Measurements from ENCODE around the gene ACP2.

DNA sequence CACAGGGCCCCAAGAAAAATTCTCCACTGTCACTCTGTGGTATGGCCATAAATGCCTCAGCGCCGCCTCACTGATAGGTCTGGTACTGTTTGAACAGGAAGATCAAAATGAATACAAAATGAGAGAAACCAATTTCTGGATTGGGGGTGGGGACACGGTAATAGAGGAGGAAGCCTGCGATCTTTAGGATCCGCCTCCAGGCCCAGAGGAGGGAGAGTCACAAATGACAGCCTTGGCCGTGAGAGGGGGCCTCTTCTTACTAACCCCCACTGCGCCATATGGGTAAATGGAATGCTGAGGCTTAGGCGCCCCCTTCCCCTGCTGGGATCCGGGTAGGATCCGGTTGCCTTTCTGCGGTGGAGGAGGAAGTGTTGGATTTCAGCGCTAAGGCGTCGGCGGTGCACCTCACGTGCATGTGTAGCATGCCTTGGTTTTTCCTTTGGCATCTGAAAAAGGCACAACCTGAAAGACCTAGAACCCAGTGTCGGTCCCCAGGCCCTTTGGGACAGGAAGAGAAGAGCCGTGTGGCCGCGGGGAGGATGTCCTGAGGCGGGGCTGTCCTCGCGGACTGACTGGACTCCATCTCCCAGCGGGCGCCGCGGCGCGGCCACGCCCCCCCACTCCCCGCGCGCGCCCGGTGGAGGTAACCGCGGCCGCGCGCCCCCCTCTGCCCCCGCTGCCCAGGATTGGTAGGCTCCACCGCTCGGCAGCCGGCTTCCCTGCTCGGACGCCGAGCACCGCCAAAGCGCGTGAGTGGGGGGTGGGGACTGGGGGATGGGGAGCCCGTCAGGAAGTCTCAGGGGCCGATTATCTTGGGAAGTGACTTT, 20.6 kb upstream of the ACP2 start:
- TF ChIP-seq MAX (CRISPR knock-in tag; IDR thresholded peaks at IDR 0.05) (peak; percentile 73), CTCF (IDR thresholded peaks at IDR 0.05) (no peak), TP53 (CRISPR knock-in tag; IDR thresholded peaks at IDR 0.05) (no peak), SP1 (CRISPR knock-in tag; conservative IDR thresholded peaks at IDR 0.05) (peak; percentile 55), OVOL2 (CRISPR knock-in tag; IDR thresholded peaks at IDR 0.05; ENCODE audit: borderline replicate concordance) (no peak)
